Thyroid gland (tissue), 4 donors: ENCODE results near the gene B3GALT6.

Experiments used
- CTCF ChIP-seq, 6 experiments: fragments of 200-600 bp in 3 of 6; fragments of 450-650 bp in 3 of 6; sonication (generic) in 3 of 6; IDR thresholded peaks; one replicate each; pipeline ENCODE4 v1.5.1; 2016 to 2019; ENCODE audit warnings: antibody characterized with exemption in 6 of 6, mild to moderate bottlenecking in 2 of 6, inconsistent platforms in 1 of 6, moderate library complexity in 1 of 6
- POLR2A ChIP-seq, 2 donors: fragments of 450-650 bp; IDR thresholded peaks; one replicate each; pipeline ENCODE4 v1.6.1; 2017; ENCODE audit warnings: antibody characterized with exemption in 2 of 2, mild to moderate bottlenecking in 2 of 2, moderate library complexity in 1 of 2

GRCh38 chr1:1255611-1256010 lies 23.6 kb downstream of the B3GALT6 start:
- TF ChIP-seq CTCF (IDR thresholded peaks at IDR 0.05), result no peak
- no peak for TF ChIP-seq POLR2A (IDR thresholded peaks at IDR 0.05)
